HG02798 (cell line): ENCODE results near the gene PTH2R.
A peak's percentile ranks its signal among the peaks of the same experiment; 100 is the strongest.
"Not testable (repeated sequence)": the region's sequence is repeated elsewhere in the genome, so short reads cannot be mapped to it uniquely, and the experiment has no call there.

Experiments
- ATAC-seq: cut with Tn5 transposase; IDR thresholded peaks from one replicate; pipeline ENCODE4 v1.9.1; 2021; ENCODE audit warnings: mild to moderate bottlenecking; ENCODE audit not compliant: unreplicated experiment, poor library complexity

The PTH2R gene, protein sequence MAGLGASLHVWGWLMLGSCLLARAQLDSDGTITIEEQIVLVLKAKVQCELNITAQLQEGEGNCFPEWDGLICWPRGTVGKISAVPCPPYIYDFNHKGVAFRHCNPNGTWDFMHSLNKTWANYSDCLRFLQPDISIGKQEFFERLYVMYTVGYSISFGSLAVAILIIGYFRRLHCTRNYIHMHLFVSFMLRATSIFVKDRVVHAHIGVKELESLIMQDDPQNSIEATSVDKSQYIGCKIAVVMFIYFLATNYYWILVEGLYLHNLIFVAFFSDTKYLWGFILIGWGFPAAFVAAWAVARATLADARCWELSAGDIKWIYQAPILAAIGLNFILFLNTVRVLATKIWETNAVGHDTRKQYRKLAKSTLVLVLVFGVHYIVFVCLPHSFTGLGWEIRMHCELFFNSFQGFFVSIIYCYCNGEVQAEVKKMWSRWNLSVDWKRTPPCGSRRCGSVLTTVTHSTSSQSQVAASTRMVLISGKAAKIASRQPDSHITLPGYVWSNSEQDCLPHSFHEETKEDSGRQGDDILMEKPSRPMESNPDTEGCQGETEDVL

DNA sequence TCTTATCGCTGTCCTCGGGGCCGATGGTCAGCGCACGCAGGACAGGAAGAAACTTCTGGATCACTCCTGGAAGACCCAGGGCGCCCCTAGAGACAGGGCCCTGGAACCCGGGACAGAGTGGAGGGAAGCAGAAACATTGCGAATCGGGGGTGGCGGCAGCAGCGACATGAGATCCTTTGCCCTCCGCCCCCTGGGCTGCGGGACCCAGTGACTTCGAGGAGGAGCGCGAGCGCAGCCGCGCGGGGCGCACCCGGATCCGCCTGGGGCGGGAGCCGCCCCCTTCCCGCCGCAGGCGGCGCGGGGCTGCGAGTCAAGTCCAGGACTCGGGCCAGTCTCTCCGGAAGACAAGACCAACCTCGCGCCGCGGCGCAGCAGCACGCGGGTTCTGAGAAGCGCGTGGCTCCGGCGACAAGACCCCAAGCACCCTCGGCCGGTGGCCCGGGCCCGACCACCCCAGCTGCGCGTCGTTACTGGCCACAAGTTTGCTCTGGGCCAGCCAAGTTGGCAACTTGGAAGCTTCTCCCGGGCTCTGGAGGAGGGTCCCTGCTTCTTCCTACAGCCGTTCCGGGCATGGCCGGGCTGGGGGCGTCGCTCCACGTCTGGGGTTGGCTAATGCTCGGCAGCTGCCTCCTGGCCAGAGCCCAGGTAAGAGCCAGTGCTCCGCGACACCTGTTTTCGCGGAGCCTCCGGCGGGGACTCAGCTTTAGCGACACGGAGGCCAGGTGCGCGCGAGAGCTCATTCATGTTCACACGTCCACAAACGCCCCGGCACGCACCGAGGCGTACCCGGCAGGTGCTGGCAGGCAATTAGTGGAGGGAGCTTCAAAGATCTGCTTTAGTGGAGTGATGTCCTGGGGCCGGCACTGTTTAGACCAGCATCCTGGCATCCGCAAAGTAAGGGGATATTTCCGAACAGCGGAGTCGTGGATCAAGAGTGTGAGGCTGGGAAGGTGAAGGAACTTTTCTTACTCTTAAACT, at the start of gene PTH2R:
Gene PTH2R, plus strand, starts transcription at position 319 of the 978 bp plus-strand sequence. Its CDS starts 252 bp downstream, at position 571.
- no peak for ATAC-seq

DNA sequence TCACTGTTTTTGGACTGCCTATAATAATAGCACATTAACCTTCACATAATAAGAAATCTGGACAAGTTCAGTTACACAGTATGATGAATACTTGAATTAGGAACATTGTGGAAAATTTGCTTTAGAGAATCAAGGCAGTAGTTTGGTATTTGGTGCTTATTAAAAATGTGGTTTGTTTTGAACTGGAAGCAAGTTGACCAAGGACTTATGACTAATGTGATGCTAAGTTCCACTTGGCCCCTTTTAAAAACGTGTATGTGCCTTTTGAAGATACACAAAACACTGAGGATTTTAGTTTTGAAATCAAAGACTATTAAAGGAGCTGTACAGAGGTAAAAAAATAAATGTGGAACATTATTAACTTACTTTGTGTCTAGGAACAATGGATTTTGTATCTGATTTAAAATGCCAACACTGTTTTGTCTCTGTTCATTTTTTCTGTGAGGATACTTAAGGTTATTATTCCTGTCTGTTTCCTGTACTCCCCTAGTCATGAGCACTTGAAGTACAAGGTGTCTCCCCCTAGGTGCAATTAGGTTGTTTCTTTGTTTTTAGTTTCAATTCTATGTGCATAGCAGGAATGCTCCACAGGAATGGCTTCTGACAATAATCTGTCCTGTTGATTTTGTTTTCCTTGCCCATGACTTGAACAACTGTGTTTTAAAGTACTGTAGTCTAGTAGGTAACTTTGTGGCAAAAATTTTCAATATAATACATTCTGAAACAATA, 49.6 kb upstream of the PTH2R start:
- no peak for ATAC-seq

DNA sequence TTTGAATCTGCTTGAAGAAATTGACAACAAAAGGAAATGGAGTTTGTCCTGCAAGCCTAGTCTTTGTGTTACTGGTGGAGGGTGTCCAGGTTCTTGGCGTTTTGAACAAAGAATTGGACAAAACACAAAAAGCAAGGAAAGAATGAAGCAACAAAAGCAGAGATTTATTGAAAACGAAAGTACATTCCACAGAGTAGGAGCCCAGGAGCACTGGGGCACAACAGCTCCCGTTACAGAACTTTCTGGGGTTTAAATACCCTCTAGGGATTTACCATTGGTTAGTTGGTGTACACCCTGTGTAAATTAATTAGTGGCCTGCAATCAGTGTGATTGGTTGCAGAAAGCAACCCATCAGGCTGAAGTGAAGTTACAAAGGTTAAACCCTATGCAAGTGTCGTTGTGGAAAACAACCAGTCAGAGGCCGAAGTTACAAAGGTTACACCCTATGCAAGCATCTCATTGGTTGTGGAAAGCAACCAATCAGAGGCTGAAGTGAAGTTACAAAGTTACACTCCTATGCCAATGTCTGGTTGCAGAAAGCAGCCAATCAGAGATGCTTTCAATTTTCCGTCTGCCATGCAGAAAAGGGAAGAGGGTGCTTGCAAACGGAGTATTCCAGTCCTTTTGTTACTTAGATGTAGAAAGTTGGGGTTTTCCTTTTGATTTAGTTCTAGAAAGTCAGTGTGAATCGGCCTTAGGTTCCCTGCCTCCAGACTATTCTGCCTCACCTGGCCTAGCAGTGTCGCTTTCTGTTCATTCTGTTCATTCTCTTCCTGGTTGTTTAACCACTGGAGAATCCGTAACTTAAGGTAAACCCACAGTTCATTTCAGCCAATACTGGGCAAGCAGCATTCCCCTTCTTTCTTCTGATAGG, 47.6 kb upstream of the PTH2R start:
- no peak for ATAC-seq

DNA sequence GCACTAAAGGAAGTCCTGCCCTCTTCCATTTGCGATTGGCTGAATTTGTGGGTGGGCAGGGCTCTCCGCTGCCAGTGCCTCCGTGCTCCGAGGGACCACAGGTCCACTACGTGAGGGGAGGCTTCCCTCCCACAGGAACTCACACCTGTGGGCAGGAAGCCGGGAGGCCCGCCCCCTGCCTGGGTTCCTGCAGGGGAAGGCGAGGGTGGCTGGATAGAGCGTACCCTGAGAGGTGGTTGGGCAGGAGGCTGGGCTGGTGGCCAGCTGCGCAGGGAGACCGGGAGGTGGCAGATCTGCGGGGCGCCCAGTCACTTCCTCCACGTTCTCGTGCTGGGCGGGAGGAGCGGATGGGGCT, 47.0 kb upstream of the PTH2R start:
- ATAC-seq, result no peak

DNA sequence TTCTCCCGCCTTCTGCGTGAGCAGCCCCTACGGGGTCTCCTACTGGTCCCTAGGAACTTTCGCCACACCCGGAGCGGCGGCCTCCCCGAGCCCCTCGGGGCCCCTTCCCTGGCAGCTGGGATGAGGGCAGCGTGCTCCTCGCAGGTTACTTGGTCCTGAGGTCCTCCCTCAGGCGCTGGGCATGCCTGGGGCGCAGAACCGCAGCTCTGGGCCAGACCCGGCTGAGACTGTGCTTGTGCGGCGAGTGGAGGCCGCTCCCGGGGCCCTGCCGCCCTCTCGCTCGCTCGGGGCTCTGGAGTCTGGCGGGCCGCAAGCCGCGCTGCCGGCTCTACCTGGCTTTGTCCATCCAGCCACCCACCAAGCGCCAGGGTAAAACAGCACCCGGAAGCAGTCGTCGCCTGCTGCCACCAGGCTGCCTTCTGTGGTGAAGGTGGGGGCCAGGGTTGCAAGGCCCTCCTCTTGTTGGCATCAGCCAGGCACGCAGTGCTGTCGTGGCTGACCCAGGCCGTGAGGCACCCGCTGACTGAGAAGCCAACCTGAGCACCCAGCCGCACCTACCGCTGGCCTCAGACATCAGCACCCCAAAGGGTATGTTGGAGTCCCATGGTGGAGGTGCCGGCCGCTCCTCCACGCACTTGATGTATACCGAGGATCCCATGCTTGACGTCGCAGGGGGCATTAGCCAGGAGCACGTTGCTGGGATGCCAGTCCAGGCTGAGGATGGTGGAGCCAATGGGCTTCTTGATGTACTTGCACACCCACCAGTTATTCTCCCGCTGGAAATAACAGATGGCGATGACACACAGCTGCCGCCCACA, 46.1 kb upstream of the PTH2R start:
- no peak for ATAC-seq

DNA sequence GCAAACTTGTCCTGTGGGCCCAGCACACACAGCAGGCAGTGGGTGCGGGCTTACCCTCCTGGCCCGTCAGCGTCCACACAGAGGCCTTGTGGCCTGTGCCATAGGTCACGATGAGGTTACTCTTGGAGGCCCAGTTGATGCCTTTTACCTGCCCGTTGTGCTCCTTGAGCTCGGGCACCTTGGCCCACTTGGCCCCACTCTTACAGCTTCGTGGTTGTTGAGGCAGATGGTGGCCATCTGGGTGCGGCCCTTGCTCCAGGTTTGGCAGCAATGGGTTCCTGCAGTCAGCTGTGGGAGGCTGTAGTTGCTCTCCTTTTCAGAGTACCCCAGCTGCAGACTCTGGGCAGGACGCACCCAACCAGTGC, 45.5 kb upstream of the PTH2R start:
- no peak for ATAC-seq

DNA sequence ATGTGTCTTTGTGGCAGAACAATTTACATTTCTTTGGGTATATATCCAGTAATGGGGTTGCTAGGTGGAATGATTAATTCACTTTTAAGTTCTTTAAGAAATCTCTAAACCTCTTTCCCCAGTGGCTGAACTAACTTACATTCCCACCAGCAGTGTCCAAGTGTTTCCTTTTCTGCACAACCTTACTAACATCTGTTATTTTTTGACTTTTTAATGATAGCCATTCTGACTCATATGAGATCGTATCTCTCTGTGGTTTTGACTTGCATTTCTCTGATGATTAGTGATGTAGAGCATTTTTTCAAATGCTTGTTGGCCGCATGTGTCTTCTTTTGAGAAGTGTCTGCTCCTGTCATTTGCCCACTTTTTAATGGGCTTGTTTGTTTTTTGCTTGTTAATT, 43.1 kb upstream of the PTH2R start:
- ATAC-seq, result peak; percentile 49

DNA sequence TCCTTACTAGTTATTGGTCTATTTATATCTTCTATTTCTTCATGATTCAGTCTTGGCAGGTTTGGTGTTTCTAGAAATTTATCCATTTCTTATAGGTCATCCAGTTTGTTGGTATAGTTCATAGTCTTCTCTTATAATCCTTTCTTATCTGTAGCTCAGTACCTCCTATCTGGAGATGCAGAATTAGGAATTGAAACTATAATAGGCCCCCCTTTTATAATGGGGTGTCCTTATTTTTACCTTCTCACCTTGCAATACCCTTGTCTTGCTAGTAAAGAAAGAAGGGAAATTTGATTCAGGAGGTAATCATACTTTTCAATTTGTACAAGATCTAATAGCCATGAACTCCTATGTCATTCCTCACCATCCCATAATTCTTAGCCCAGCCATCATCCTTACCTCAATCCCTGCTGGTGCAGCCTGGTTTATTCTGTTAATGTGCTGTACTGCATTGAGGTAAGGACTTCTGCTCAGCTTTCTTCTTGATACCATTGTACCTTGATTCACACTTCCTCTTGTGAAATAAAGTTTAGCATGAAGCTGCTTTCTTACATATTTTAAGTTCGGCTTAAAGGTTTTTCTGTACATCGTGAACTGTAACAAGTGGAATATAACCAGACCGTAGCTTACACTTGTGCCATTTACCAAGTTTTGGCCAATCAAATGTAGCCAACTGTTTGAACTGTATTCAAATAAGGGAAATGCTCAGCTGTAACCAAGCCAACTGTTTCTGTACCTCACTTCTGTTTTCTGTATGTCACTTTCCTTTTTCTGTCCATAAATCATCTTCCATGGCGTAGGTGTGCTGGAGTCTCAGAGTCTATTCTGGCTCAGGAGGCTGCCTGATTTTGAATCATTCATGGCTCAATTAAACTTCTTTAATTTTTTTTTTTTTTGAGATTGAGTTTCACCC, 40.1 kb upstream of the PTH2R start:
- ATAC-seq, result peak; percentile 75

DNA sequence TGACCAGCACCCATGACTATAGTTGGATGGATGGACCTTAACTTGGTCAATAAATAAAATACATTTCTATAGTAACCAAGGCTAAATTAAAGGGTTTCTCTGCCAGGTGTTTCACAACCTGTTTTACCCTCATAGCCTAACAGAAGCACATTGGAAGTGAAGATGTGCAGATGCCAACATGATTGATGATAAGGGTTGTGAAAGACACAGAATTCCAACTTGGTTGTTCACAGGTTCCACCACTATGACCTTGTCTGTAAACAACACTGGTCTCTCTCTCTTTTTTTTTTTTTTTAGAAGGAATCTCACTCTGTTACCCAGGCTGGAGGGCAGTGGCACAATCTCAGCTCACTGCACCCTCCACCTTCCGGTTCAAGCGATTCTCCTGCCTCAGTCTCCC, 37.5 kb upstream of the PTH2R start:
- no peak for ATAC-seq

DNA sequence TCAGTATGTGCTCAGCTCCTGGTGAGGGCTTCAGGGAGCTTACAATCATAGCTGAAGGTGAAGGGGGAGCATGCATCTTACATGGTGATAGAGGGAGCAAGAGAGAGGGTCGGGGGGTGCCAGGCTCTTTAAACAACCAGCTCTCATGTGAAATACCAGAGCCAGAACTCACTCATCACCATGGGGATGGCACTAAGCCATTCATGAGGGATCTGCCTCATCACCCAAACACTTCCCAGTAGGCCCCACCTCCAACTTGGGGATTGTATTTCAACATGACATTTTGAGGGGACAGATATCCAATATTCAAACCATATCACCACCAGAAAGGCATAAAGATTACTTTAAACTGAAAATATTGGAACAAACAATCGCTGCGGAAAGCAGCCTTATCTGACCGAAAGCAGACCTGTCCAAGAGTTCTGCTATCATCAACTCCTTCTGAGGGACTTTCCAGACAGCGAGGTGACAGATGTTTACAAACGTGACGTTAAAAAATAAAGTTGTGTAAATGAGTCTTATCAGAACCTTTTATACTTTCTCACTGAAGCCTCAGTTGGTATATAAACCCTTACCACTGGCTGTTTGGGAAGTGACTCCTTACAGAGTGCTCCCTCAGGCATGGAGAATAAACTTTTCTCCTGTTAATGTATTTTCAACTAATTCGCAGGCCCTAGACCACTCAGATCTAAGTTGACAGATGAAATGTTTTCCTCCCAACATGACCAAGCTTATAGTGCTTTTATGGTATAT, 35.5 kb upstream of the PTH2R start:
- ATAC-seq, result no peak

DNA sequence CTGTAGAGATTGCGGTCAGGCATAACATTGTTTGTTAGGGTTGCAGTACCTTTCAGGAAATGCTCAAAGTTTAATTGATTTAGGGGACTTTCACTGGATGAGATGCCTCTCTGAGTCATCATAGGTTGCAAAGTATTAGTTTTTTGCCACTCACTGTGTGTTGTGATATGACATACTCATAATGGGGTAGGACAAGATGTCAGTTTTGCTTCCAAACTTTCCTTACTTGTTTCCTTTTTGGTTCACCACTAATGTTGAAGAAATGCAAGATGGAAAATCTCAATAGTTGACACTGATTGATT, 35.0 kb upstream of the PTH2R start:
- no peak for ATAC-seq

DNA sequence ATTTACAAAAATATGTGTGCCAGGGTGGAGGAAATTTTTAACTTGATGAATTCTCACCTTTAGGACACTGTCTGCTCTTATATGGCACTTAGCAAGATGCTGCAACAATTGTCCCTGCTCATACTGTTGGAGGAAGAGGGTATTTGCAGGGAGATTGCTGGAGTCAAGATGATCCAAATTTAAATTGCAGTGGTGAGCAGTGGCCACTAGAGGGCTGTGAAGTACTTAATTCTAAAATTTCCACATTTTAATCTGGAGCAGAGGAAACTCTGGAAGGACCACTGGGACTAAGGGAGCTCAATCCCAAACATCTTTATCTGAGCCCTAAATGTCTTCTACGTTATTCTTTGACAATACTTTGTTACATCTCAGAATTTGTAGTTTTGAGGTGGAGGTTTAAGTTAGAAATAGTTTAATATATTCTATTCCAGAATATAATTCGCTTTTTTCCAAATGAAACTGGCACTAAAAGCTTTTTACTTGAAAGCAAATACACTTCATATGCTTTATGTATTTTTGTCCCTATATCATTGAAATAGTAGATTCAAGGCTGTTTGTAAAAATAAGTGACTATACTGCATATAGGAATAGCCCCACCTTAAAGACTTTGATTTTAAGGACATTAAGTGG, 33.0 kb upstream of the PTH2R start:
- ATAC-seq, result no peak

DNA sequence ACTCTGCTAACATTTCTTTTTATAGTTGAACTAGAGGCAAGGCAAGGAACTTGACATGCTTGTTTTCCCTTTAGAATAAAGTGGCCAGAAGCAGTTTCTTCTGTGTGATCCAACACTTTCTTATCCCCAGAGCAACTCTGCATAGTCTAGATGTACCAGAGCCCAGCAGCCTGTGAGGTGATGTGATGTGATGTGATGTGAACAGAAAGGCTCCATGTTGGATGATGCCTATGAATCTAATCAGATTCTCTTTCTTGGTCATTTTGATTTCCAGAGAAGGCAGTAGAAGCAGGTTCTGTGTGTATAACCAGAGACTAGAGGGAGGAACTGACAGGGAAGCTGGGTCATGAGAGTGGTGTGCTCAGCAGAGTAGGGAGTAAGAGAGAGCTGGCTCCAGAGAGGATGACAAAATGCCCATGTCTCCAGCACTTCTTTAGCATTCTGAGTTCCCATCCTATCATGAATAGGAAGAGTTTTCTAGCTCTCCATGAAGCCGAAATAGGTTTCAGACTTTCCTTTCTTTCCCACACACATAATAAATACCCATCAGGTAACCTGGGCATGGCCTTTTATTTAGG, 31.0 kb upstream of the PTH2R start:
- no peak for ATAC-seq

DNA sequence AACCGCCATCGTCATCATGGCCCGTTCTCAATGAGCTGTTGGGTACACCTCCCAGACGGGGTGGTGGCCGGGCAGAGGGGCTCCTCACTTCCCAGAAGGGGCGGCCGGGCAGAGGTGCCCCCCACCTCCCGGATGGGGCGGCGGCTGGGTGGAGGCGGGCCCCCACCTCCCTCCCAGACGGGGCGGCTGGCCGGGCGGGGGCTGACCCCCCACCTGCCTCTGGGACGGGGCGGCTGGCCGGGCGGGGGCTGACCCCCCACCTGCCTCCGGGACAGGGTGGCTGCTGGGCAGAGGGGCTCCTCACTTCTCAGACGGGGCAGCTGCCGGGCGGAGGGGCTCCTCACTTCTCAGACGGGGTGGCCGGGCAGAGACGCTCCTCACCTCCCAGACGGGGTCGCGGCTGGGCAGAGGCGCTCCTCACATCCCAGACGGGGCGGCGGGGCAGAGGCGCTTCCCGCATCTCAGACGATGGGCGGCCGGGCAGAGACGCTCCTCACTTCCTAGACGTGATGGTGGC, 29.2 kb upstream of the PTH2R start:
- ATAC-seq, result not testable (repeated sequence)

DNA sequence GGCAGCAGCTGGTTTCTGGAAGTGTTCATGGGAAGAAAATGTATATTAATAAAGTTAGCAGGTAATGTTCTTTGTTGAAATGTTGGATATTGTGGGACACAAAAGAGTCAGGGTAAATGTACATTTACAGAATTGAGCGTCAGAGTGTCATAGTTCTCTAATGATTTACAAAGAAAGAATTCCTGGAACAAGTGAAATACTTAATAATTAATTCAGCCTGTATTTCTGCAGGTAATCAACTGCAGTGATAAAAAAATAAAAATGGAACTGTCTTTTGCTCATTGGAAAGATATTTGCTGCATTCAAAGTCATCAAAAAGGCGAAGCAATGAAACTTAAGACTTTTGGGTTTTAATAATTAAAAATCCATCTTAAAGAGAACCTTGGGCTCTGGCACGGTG, 27.4 kb upstream of the PTH2R start:
- no peak for ATAC-seq

DNA sequence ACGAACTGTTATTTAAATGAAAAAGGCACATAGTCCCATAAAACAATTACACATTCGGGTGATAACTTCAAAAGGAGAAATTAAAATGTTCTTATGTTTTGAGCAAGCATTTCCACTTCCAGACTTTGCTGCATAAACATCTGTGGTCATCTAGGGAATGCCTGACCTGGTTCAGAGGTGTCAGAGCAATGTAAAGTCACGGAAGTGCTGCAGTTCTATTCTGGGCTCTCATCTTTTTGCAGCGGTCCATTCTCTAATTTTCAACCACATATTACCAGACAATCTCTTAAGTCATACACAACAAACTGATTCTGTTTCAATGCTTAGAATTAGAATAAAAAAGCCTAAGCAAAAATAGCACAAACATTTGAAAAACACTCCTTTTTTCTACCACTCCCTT, 22.0 kb upstream of the PTH2R start:
- no peak for ATAC-seq
